ENCODE data around the gene FAXDC2.
"Not testable (repeated sequence)": the region's sequence is repeated elsewhere in the genome, so short reads cannot be mapped to it uniquely, and the experiment has no call there.

FAXDC2 gene

DNA sequence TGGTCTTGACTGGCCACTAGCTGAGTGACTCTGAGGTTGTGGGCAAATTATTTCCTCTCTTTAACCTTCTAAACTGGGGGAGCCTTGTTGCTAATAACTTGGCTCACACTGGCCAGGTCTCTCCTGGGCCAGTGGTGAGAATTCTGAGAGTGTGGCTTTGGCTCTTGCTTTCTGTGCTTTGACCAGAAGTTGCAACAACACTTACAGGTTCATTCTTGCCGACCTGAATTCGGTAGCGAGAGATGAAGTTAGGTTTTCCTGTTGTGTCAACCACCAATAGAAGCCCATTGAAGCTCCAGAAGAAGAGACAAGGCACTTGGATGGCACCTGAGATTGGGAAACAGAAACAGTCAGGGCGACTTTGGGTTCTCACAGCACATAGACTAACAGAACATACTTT lies 19.8 kb downstream of the FAXDC2 start:
- no peak for DNase-seq (ENCODE audit: low read depth in 2 of 2)

DNA sequence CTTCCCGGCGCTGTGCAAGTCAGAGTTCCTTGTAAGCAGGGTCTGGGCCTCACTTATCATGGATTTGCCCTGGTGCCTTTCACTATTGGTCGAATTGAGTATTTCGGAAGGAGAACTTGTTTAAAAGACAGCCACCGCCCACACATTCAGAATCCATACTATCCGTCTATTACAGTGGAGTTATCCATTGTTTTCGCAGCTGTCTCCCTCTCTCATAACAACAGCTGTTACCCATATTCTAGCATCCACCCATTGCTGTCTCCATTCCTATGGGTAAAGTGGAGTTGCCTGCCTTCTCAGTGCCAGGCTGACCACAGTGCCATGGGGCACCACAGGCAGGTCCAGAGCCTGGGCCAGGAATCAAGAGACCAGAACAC lies 20.2 kb downstream of the FAXDC2 start:
- no peak for DNase-seq (ENCODE audit: low read depth in 2 of 2)

DNA sequence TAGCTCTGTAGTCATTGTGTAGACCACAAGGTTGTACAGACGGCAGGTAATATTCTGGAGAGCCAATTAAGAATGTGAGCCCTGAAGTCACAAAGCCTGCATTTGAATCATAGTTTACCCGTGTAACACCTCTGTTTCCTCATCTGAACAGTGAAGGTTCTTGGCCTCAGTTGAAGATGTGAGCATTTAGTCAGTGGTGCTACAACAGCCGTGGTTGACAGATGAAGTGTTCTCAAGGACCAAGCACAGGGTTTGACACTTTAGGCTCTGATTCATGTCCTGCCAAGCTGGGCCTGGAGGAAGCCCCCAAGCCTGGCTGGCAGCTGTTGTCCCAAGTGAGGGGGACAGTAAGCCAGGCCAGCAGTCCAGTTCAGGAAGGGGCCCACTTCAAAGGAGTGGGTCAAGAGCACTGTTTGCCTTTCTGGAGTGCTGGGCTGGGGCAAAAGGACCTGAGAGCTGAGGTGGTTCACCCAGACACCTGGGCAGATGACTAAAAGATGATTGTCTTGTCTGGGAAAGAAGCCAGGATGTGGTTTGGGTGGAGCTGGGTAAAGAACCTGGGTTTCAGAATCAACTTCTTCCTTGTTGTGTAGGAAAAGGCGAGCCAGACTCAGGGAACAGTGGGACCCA lies 20.7 kb downstream of the FAXDC2 start:
- DNase-seq (ENCODE audit: low read depth in 2 of 2): peak; percentile 9 to 16

DNA sequence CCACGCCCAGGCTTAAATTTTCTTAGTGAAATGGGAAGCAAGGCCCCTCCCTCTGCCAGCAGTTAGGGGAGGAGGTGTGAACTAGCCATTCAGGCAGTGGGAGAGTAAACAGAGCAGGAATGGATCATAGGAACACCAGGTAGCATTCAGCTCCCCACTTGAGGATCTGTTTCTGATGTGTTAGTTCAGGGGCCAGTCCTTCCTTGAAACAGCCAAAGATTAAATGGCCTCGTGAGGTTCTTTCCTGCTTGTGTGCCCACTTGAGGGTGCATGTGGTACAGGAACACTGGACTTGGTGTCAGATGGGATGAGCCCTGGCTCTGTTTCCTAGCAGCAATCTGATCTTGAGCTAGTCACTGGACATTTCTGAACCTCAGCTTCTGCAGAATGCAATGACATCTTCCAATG lies 21.2 kb downstream of the FAXDC2 start:
- DNase-seq (ENCODE audit: low read depth in 2 of 2): no peak

- no peak for DNase-seq (ENCODE audit: low read depth in 2 of 2)
Observed at GRCh38 chr5:154824070-154824469, 26.3 kb downstream of the FAXDC2 start.

- DNase-seq (ENCODE audit: low read depth in 2 of 2): no peak
Observed at GRCh38 chr5:154823605-154824004, 26.8 kb downstream of the FAXDC2 start.

DNA sequence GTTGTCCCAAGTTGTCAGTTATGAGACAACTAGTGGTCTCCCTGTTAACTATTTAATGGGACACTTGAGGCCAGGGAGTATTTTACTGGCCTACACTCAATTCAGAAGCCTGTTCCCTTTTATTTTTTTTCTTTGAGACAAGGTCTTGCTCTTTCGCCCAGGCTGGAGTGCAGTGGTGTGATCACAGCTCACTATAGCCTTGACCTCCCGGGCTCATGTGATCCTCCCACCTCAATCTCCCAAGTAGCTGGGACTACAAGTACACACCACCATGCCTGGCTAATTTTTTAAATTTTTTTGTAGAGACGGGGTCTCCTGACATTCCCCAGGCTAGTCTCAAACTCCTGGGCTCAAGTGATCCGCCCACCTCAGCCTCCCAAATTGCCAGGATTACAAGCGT lies 27.5 kb downstream of the FAXDC2 start:
- DNase-seq (ENCODE audit: low read depth in 2 of 2): not testable (repeated sequence)

- DNase-seq (ENCODE audit: low read depth in 2 of 2): no peak
Observed at GRCh38 chr5:154820383-154820782, 30.0 kb downstream of the FAXDC2 start.

DNA sequence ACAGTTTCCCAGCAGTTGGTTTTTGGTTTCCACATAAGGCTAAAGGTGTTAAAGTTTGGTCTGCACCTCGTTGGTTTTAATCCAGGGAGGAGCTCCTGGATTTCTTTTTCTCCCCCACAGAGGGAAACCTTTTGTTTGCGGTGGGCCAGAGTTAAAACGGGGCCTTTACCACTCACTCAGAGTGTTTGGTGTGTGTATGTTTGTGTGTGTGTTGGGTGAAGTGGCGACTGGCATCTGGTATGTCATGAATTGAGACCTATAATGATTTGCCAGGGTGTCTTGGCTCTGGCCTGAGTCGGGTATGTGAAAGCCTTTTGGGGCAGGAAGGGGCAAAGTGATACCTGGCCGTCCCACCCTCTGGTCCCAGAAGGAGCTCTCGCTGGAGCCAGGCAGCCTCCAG lies 30.9 kb downstream of the FAXDC2 start:
- DNase-seq (ENCODE audit: low read depth in 2 of 2): no peak

GRCh38 chr5:154818471-154819116 lies 31.8 kb downstream of the FAXDC2 start:
- no peak for DNase-seq (ENCODE audit: low read depth in 2 of 2)

GRCh38 chr5:154817815-154818214 lies 32.6 kb downstream of the FAXDC2 start:
- no peak for DNase-seq (ENCODE audit: low read depth in 2 of 2)

DNA sequence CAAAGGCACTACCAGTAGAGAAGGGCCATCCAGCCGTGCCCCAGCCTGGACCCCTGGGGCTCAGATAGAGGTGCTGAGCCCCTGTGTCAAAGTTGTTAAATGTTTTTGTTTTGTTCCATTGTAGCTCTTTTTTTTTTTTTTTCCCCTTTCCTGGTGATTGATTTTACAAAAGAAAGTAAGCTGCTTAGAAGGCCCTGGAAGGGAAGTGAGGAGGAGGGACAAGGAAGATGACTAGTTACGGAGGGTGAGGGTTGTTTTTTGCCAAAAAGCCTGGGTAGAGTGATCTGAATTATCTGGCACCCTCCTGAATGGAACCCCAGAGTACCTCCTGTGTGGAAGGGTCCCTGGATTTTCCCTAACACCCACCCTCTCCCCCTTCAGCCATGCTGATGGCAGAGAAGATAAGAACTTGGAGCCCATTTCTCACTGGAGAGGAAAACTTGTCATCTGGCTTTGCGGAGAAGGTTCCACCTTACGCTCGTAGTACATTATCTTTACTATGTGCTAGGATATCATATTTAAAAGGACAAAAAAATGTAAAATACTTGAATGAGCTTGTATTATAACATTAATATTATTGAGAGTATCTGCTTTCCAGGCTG lies 33.4 kb downstream of the FAXDC2 start:
- no peak for DNase-seq (ENCODE audit: low read depth in 2 of 2)

DNA sequence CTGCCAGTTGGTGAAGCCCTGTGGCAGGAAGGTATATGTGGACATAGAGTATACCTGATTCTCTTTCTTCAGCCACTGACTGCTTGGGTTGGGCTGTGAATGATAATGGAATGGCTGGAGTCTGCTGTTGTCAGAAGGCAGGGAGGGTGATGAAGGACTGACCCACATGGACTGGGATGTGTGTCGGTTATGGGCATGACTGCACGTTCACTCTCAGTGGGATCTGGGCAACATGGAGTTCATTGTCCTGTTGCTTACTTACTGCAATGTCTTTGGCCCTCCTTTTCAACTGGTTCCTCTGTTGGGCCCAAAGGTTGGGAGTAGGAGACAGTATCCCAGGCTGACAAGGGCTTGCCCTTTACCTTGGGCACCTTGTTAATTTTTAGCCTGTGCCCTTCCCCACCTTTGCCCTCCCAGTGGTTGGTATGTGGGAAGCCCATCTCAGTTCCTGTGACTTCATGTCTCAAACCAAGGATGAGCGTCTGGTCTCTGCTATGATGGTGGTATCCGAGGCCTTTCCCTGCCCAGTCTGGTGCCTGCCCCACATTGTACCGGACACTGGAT lies 34.6 kb downstream of the FAXDC2 start:
- DNase-seq (ENCODE audit: low read depth in 2 of 2): no peak

- DNase-seq (ENCODE audit: low read depth in 2 of 2): no peak
Observed at GRCh38 chr5:154815025-154815424, 35.4 kb downstream of the FAXDC2 start.

- DNase-seq (ENCODE audit: low read depth in 2 of 2): no peak
Observed at GRCh38 chr5:154813736-154814135, 36.7 kb downstream of the FAXDC2 start.

DNA sequence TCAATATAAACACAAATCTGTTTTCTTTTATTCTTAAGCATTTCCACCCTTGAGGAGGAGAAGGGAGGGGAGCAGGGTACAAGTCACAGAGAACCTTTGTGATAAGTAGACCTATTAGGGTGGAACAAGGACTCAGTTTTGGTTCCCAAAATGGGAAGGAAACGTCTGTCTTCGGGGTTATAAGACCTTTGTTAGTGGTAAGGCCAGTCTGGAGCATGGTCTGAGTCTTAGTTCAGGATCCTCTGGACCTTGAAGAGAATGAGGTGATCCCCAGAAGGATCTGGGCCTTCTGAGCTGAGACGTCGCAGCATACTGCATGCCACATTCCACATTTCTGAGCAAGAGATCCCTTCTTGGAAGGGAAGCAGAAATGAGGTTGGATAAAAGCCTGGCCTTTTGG lies 37.2 kb downstream of the FAXDC2 start:
- DNase-seq (ENCODE audit: low read depth in 2 of 2): no peak

GRCh38 chr5:154811653-154812465 lies 38.5 kb downstream of the FAXDC2 start:
- DNase-seq (ENCODE audit: low read depth in 2 of 2): peak; percentile 13 to 36

- no peak for DNase-seq (ENCODE audit: low read depth in 2 of 2)
Observed at GRCh38 chr5:154811239-154811638, 39.2 kb downstream of the FAXDC2 start.

DNA sequence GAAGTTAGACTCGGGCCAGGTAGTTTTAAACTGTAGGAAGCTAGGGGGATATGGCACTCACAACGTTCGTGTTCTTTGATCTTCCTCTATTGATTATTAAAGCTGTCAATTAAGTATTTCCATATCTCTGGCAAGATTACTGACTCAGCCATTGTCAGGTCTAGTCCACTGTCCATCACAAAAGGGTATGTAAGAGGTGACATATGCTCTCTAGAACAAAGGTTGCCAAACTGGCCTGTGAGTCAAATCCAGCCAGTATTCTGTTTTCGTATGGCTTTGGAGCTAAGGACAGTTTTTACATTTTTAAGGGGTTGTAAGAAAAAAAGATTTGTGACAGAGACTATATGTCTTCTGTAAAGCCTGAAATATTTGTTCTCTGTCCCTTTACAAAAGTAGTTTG lies 44.2 kb downstream of the FAXDC2 start:
- no peak for DNase-seq (ENCODE audit: low read depth in 2 of 2)

- no peak for DNase-seq (ENCODE audit: low read depth in 2 of 2)
Observed at GRCh38 chr5:154802050-154802449, 48.4 kb downstream of the FAXDC2 start.

DNA sequence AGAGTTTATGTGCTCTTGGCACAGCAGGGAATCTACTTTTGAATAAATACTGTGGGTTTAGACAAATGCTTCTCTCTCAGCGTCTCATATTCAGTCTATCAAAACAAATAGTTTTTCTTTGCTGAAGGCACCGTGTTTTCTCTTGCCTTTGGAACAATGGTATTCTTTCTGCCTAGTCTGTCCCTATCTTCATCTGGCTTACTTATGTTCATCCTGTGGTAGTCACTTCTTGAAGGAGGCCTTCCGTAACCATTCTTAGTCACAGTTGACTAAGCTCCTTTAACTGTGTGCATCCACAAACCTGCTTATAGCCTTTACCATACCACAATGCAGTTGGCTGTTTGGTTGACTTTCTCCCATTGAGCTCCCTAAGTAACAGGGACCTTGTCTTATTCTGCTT lies 49.3 kb downstream of the FAXDC2 start:
- DNase-seq (ENCODE audit: low read depth in 2 of 2): no peak

DNA sequence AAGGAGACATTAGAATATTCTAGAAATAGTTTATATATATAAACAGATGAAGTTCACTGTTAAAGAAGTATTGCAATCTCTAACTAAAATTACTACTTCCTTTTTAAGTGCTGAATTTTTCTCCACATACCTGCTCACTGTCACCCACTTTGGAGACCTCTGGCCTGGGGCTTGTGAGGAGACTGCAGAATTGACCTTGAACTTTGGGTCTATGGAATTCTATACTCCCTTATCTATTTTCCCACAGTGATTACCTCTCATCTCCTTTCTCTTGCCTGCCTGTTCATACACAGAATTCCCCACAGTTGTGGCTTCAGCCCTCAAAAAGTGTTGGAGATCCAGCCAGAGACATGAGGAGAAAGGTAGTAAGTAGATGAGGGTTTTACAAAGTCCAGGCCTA lies 49.8 kb downstream of the FAXDC2 start:
- no peak for DNase-seq (ENCODE audit: low read depth in 2 of 2)
